ENCODE measurements around the gene RYR2. TPM values are rescaled to one million over a fixed set of nuclear protein-coding genes. Genes with fewer than 3 reads are reported as not detected.

Gene RYR2
- total and polyA plus RNA-seq, 8 donors, result 0.25 to 33.5 (median 2.5) TPM

GRCh38 chr1:237482777-237483176 lies 440.8 kb downstream of the RYR2 start:
- Histone ChIP-seq H3K36me3 (no peaks in the 10 kb centered on the region), H3K27ac (no peak overlapping the region), H3K27me3 (no peaks in the 10 kb centered on the region), H3K4me3 (no peak overlapping the region), H3K9me3 (no peaks in the 10 kb centered on the region), H3K4me1 (no peaks in the 10 kb centered on the region)
- 88 to 96% (median 95%) methylated on average over 2 of the region's 2 CpGs for WGBS, 5 donors
- TF ChIP-seq POLR2AphosphoS5 (IDR thresholded peaks at IDR 0.05) (no peak), EP300 (IDR thresholded peaks at IDR 0.05) (no peak)
- no peak for DNase-seq
- intact Hi-C loops (cut with DNase I; ENCODE audit: low total_unique reads), result no loop called here

GRCh38 chr1:237492359-237492758 lies 450.4 kb downstream of the RYR2 start:
- intact Hi-C loops (cut with DNase I; ENCODE audit: low total_unique reads), result no loop called here
- Histone ChIP-seq H3K36me3 (peaks cover 0 to 10% (median 0%) of the 10 kb centered on the region in 4 donors), H3K4me3 (no peak overlapping the region), H3K27ac (no peak overlapping the region), H3K9me3 (no peaks in the 10 kb centered on the region), H3K27me3 (no peaks in the 10 kb centered on the region), H3K4me1 (no peaks in the 10 kb centered on the region)
- TF ChIP-seq POLR2AphosphoS5 (IDR thresholded peaks at IDR 0.05), result no peak
- TF ChIP-seq POLR2A (IDR thresholded peaks at IDR 0.05), result no peak
- TF ChIP-seq CTCF (IDR thresholded peaks at IDR 0.05), result no peak
- no peak for TF ChIP-seq EP300 (IDR thresholded peaks at IDR 0.05)
- 21 to 45% (median 31%) methylated on average over 1 of the region's 1 CpG for WGBS, 5 donors
- no peak for DNase-seq

GRCh38 chr1:237500566-237500965 lies 458.6 kb downstream of the RYR2 start:
- H3K36me3 ChIP-seq, result peaks cover 0 to 4% (median 0%) of the 10 kb centered on the region in 4 donors
- intact Hi-C loops (cut with DNase I; ENCODE audit: low total_unique reads), result no loop called here
- no peak overlapping the region for H3K4me3 ChIP-seq
- TF ChIP-seq POLR2AphosphoS5 (IDR thresholded peaks at IDR 0.05), result no peak
- TF ChIP-seq CTCF (IDR thresholded peaks at IDR 0.05), result no peak
- no peak for TF ChIP-seq POLR2A (IDR thresholded peaks at IDR 0.05)
- TF ChIP-seq EP300 (IDR thresholded peaks at IDR 0.05), result no peak
- no peak for DNase-seq
- WGBS, 5 donors, result 74 to 84% (median 80%) methylated on average over 6 of the region's 6 CpGs
- no peaks in the 10 kb centered on the region for H3K9me3 ChIP-seq
- H3K4me1 ChIP-seq, result no peaks in the 10 kb centered on the region
- no peaks in the 10 kb centered on the region for H3K27me3 ChIP-seq
- H3K27ac ChIP-seq, result no peak overlapping the region

GRCh38 chr1:237503292-237503691 lies 461.3 kb downstream of the RYR2 start:
- no peak for TF ChIP-seq POLR2A (IDR thresholded peaks at IDR 0.05)
- no peak for TF ChIP-seq EP300 (IDR thresholded peaks at IDR 0.05)
- no peak for TF ChIP-seq POLR2AphosphoS5 (IDR thresholded peaks at IDR 0.05)
- TF ChIP-seq CTCF (IDR thresholded peaks at IDR 0.05), result no peak
- H3K4me1 ChIP-seq, result no peaks in the 10 kb centered on the region
- H3K27me3 ChIP-seq, result no peaks in the 10 kb centered on the region
- H3K27ac ChIP-seq, result no peak overlapping the region
- peaks cover 0 to 4% (median 0%) of the 10 kb centered on the region in 4 donors for H3K36me3 ChIP-seq
- DNase-seq, result no peak
- intact Hi-C loops (cut with DNase I; ENCODE audit: low total_unique reads), result no loop called here
- 77 to 85% (median 81%) methylated on average over 8 of the region's 8 CpGs for WGBS, 5 donors
- no peaks in the 10 kb centered on the region for H3K9me3 ChIP-seq
- no peak overlapping the region for H3K4me3 ChIP-seq

GRCh38 chr1:237507005-237507404 lies 465.0 kb downstream of the RYR2 start:
- H3K27me3 ChIP-seq, result no peaks in the 10 kb centered on the region
- TF ChIP-seq CTCF (IDR thresholded peaks at IDR 0.05) (no peak), EP300 (IDR thresholded peaks at IDR 0.05) (no peak), POLR2AphosphoS5 (IDR thresholded peaks at IDR 0.05) (no peak), POLR2A (IDR thresholded peaks at IDR 0.05) (no peak)
- peaks cover 0 to 4% (median 0%) of the 10 kb centered on the region in 4 donors for H3K36me3 ChIP-seq
- H3K4me3 ChIP-seq, result no peak overlapping the region
- WGBS, 5 donors, result 48 to 70% (median 69%) methylated on average over 2 of the region's 2 CpGs
- no peaks in the 10 kb centered on the region for H3K4me1 ChIP-seq
- H3K27ac ChIP-seq, result no peak overlapping the region
- intact Hi-C loops (cut with DNase I; ENCODE audit: low total_unique reads), result no loop called here
- no peaks in the 10 kb centered on the region for H3K9me3 ChIP-seq
- DNase-seq, result no peak
